ENCODE data around the gene TIMP2.
"Not testable (repeated sequence)": the region's sequence is repeated elsewhere in the genome, so short reads cannot be mapped to it uniquely, and the experiment has no call there.

TIMP2 gene

DNA sequence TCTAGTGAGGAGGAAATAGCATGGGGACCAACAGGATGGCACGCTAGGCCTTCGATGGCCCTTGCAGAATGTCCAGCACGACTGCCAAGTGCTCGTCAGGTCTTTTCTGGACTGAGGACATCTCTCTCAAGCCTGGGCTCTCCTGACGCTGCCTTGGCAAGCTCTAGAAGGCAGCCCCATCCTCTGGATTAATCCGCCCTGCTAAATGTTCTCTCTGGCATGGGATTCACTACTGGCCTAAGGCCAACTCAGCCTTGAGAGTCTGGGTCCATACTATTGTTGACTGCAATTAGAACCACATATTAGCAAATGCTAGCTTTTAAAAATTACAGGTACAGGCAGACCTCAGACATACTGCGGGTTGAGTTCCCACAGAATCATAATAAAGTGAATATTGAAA lies 19.6 kb downstream of the TIMP2 start:
- DNase-seq (ENCODE audit: low spot score) = no peak

DNA sequence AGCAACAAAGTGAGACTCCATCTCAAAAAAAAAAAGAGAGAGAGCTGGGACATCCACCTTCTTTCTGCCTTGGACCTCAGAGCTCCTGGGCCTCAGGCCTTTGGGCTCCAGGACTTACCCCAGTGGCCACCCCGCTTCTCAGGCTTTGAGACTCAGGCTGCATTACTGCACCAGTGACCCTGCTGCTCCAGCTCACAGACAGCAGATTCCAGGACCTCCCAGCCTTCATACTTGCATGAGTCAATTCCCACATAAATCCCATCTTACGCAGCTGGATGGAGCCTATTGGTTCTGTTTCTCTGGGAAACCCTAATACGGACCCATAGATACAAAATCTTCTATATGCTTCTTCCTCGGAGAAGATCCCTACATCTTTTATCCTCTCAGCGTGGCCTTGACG lies 20.1 kb downstream of the TIMP2 start:
- no peak for DNase-seq (ENCODE audit: low spot score)

DNA sequence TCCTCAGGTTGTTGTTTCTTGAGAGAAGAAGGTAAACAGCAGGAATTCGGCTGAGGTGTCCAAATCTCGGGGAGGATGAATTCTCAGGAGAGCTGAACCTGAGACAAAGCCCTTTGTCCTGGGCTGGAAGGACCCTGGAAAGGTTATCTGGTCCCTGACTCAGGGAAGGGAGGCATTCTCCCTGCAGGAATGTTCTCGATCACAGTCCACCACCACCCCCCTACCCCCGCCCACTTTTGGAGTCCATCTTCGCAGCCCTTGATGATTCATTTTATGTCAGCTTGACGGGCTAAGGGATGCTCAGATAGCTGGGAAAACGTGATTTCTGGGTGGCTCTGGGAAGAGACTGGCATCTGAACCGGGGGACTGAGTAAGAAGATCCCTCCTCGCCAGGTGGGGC lies 20.8 kb downstream of the TIMP2 start:
- DNase-seq (ENCODE audit: low spot score) = no peak

DNA sequence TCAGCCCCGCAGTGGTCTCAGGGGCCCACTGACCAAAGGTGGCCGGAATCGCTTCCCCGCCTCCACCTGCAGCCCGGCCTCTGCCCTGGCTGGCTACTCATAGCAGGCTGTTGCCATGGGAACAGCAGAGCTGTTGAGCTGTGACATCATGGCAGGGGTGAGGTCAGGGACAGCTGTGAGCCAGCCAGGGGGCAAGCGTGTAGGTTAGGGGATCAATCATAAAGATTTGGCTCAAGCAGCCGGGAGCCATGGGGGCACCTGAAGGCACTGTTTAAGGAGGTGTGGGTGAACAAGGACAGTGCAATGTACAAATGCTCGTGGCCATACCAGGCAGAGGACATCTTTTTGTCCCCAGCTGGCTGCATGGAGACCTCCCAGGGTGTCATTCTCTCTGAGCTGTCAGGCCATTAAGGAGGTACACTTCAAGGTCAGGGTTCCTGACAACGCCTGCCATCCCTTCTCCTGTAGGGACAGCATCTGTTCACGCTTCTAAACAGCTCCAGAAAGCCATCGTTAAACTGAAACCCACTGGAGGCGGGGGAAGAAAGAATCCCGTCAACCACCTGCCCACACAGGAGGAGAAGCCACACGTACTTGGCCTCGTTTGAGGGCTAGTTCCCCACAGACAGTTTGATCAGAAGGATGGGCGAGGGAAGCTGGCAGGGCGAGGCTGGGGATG lies 21.9 kb downstream of the TIMP2 start, which contains the start of gene CEP295NL:
TSS of gene CEP295NL (minus strand) at position 101 of the 679 bp plus-strand sequence. CDS start 1,373 bp downstream, outside the sequence.
- DNase-seq (ENCODE audit: low spot score) = no peak

DNA sequence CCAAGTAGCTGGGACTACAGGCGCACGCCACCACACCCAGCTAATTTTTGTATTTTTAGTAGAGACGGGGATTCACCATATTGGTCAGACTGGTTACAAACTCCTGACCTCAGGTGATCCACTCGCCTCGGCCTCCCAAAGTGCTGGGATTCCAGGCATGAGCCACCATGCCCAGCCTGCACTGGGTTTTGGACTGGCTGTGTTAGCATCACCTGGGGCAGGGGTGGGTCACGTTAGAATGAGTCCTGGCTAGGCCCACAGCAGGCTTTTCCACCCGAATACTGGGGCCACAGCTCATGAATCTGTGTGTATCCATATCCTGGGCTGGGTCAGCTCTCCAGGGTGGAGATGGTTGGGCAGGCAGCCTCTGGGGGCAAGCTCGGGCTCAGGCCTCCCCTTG lies 23.0 kb downstream of the TIMP2 start:
- DNase-seq (ENCODE audit: low spot score) = not testable (repeated sequence)

DNA sequence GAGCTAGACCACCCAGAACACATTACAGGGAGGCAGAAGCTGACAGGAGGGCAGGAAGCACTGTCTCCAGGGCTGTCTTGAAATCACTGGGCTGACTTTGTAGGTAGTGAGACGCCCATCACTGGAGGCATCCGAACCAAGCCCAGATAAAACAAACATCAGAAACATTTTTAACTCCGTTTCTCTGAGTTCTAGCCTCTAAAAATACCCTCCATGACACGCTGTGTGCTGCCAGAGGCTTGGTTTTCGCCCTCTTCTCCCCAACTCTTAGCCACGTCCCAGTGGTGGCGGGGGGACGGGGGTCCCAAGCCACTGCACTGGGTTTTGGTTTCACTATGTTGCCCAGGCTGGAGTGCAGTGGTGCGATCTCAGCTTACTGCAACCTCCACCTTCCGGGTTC lies 23.4 kb downstream of the TIMP2 start:
- no peak for DNase-seq (ENCODE audit: low spot score)

DNA sequence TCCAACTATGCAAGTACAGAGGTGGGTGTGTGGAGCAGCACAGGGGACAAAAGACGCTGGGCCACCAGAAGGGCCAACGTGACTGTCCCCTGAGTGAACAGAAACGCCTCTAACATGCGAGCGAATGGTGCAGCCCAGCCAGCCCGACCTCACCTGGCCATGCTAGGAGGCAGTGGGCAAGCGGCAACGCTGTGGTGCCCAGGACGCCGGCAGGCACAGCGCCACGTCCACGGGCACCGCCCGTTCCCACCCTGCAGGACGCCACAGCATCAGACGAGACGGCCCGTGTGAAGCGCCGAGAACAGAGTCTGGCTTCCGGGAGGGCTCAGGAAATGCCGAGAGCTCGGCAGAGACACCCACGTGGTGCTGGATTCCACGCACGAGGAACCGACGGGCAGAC lies 24.4 kb downstream of the TIMP2 start:
- DNase-seq (ENCODE audit: low spot score) = no peak

DNA sequence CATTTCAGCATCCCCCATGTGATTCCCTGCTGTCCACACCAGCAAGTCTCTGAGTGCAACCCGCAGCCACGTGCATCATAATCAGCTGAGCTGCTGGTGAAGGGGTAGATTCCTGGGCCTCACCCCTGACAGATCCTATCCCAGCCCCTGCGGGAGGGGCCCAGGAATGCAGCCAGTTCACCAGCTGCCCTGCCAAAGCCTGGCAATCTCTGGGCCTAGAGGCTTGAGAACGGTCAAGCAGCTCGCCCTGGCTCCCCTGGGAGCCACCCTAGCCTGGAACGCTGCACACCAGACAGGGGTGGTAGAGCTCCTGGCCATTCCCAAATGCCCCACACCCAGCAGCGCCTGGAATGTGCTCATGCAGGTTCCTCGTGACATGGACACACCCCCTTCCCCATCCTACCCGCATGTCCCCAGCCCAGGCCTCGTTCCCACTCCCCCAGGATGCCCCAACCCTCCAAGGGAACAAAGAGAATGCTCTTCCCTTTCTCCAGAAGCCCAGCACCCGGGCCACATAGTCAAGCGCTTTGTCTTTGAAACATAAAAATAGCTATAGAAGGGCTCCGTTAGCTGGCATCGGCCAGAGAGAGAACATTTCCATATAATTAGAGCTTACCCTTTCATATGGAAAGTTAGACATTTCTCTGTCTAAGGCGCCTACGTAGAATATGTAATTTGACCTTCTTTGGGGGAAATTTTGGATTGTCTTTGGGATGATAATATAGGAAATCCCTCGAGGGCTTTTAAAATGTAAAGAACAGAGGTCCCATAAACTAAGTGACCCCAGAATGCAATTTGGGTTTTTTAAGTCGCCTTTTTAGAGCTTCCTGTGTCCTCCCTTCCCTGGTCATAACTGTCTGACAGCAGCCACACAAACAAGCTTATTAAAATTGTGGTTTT lies 25.6 kb downstream of the TIMP2 start:
- no peak for DNase-seq (ENCODE audit: low spot score)

DNA sequence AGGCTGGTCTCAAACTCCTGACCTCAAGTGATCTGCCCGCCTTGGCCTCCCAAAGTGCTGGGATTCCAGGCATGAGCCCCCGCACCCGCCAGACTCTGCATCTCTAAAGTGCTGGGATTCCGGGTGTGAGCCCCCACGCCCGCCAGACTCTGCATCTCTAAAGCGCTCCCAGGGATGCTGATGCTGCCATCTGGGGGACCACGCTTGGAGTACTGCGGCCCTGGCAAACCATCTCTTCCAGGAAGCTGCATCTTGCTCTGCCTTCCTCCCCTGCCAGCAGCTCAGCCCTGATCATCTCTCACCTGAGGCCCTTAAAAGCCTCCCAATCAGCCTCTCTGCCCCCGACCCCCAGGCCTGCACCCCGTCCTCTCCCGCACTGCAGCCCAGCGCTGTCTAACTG lies 26.2 kb downstream of the TIMP2 start:
- no peak for DNase-seq (ENCODE audit: low spot score)

DNA sequence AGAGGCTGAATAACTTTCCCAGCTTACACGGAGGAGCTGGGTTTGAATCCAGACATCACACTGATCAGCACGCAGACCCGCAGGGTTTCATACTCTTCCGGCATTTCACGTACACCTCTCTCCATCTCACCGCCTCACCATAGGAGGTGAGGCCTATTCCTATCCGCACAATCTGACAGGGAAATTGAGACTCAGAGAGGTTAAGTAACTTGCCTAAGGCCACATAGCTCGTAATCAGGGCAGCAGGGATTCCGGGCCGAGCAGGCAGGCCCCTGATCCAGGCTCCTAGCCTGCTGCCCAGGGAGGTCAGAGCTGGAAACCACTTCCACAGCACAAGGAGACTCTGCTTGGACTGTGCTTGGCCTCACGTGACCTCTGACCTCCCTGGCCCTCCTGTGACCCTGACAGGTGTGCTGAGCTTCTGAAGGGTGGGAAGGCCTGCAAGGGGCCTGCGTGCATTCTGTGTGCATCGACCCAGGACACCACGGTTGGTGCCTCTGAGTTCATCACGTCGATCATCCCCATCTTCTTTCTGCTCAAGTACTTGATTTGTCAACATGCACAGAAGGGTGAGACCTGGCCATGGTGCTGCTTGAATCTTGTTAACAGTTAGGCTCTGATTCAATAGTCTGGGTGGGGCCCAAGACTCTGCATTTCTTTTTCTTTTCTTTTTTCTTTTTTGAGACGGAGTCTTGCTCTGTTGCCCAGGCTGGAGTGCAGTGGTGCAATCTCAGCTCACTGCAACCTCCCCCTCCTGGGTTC lies 26.9 kb downstream of the TIMP2 start:
- DNase-seq (ENCODE audit: low spot score) = no peak

DNA sequence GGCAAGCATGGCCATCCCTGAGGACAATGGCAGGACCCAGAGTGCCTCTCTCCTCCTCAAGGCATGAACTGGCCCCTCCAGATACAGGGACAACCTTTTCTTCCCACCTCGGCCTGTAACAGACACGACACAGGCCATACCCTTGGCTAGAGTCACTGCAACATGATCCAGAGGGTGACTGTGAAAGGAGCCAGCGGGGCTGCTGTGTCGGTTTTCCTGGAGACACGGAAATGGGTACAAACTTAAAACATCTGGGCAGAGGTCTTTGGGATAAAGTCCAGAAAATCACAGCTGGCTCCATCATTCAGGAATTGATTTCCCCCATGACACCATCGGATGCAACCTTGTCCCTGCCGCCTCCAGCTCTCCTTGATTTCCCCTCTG lies 27.5 kb downstream of the TIMP2 start:
- DNase-seq (ENCODE audit: low spot score) = no peak

DNA sequence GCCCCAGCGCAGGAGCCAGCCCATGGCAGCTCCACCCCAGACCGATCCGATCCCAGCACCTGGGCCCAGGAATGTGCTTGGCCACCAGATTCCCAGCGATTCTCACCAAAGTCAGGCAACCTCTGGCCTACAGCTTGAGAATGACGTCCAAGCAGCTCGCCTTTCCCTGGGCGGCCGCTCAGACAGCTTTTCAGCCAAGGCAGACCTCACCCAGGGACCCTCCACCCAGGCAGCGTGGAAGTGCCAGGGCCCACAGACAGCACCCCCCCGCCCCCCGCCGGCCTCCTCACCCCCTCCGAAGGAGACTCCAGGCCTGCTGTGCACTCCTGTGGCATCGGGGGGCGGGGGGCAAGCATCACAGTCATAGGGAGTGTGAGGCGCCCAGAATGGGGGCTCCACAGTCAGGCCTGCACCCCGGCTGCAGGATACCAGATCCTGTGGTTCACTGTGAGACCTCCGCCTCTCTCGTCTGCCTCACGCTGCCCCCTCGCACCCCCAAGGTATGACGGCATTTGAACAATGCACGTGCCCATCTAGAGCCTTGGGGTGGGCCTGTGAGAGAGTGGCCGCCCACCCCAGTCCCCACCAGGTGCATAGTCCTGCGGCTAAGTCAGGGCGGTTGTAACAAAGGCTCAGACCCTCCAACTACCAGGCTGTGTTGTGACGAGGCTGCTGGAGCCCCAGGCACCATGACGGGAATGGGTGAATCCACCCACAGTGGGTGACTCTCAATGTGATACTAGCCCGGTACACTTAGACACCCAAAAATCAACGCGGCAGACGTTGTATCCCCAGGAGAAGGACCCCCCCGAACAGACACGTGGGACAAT lies 28.1 kb downstream of the TIMP2 start:
- no peak for DNase-seq (ENCODE audit: low spot score)

DNA sequence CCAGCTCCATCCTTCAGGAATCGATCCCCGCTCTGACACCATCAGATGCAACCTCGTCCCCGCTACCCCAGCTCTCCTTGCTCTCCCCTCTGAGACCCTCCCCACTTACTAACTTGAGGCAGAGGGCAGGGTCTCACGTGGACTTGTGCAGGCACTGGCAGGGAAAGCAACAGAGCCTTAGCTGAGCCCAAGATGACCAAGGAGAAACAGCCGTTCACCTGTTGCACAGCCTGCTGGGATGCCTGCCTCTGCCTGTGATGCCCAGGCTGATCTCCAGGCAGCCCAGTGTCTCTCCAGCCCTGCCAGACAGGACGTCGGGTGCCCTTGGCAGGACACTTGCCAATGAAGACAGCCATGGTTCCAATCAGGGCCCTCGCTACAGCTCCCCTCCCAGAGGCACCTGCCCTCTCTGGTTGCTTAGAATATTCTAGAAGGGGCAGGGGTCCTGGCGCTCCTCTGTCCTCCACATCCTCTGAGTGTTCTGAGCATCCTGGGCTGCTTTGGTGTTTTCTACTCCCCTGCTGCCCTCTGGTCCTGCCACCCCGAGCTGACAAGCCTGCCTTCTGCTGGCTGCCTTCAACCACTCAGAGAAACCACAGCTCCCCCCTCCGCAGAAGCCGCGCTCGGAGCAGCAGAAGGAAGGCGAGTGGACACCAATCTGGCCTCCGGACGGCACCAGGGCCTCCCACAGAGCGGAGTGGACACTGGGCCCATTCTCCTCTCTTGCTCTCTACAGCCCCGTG lies 28.9 kb downstream of the TIMP2 start:
- peak; percentile 38 for DNase-seq (ENCODE audit: low spot score)

DNA sequence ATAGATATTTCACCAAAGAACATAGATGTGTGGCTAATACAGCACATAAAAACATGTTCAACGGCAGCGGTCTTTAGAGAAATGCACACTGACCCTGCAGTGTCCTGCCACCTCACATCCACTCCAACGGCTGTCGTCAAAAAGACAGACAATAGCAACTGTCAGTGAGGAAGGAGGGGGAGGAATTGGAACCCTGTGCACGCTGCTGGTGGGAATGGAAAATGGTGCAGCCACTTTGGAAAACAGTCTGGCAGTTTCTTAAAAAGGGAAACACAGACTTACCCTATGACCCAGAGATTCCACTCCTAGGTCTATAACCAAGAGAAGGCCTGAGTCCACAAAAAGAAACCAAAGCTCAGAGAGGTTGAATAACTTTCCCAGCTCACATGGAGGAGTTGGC lies 29.9 kb downstream of the TIMP2 start:
- no peak for DNase-seq (ENCODE audit: low spot score)

DNA sequence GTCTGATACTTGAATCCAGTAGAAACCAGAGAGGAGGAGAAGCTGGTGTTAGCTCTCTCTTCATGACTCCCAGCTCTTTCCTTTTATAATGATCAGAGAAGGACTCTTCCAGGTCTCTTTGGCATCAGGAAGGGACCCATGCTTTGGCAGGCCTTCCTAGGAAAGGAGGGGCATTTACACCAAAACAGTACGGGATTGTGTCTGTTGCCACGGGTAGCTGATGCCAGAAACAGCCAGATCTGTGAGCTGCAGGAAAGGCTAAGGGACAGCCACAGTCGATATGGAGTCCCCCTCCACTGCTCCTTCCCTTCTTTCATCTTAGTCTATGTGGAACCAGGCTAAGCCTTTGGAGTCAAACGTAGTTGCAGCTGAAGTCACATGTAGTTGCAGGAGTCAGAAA lies 31.5 kb downstream of the TIMP2 start:
- DNase-seq (ENCODE audit: low spot score) = no peak

DNA sequence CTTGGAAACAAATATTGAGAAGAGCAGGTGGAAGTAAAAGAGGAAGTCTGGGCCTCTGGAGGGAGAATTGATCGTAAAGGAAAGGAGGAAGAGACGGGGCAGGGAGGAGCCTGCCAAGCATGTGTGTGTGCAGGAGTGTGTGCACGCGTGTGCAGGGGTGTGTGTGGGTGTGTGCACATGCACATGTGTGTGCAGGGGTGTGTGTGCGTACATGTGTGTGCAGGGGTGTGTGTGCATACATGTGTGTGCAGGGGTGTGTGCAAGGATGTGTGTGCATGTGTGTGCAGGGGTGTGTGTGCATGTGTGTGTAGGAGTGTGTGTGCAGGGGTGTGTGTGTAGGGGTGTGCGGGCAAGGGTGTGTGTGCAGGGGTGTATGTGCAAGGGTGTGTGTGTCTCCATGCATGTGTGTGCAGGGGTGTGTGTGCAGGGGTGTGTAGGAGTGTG lies 32.2 kb downstream of the TIMP2 start:
- DNase-seq (ENCODE audit: low spot score) = no peak

DNA sequence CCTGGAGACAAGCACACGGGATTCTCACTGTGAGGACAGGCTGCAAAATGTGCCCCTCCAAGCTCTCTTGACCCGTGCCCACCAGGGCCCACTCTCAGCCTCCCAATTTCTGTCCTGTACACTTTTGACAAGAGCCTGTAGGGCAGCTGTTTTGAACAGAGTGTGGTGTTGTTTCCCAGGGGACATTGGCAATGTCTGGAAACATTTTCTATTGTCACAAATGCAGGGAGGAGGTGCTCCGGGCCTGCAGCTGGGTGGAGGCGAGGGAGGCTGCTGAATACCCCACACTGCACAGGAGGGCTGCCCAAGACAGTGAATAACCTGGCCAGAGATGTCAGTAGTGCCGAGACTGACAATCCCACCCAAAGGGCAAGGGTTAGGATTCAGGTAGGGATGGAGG lies 32.7 kb downstream of the TIMP2 start:
- no peak for DNase-seq (ENCODE audit: low spot score)

DNA sequence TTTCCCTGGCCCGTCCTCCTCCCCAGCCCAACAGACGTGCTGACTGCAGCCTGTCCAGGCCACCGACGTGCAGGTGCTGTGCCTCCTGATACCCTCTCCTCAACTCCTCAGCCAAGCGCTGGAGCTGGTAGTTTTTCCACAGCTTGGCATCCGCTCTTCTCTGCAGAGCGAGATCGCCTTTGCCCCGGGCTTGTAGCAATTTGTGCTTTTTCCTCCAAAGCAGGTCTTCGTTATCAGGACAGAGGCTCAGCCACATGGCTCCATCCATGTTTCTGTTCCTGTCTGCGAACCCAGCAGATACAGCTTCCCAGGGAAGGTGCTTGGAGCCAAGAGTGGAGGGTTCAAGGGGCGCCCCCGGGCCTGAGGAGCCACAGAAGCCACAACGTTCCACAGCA lies 33.1 kb downstream of the TIMP2 start:
- DNase-seq (ENCODE audit: low spot score) = no peak

DNA sequence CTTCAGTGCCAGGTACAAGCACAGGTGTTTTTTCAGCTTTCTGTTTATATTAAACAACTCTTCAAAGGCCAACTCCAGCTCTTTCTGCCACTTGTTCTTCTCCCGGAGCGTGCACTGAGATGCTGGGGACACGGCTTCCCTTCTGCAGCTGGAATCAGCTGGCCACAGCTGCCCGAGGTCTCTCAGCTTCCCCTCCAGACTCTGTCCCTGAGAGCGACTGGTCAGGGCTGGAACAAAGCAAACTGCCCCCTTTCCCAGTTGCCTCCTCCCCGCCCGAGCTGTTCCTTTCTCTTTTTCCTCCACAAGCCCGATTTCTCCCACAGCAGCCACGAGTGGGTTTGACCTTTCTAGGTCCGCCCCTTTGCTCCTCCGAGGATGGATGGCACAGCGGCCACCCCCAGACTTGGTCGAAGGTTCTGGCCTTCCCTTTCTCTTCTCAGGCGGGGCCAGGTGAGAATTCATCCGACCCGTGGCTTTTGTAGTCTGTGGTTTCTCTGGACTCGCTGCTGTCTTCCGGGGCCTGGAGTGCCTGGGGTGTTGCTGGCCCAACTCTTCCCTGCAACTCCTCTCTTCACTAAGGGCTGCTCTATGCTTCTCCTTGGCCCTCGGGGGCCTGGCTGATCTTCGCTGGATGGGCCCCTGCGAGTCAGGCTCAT lies 33.7 kb downstream of the TIMP2 start:
- DNase-seq (ENCODE audit: low spot score) = no peak

DNA sequence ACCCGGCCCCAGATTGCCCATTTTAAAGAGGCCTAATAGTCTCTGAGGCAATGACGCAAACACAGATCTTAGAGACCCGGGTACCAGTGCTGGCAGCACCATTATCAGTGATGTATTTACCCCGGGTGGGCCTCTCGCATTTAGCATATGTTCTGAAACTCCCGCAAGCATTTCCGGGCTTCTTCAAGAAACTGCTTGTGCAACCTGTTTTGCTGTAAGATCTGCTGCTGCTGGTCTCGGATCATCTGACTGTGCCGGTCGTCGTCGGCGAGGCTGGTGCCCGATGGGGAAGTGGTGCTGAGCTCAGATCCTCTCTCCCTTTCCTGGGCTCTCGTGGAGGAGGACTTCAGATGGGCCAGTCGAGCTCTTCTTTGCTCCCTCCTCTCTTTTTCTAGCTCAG lies 34.7 kb downstream of the TIMP2 start:
- DNase-seq (ENCODE audit: low spot score) = no peak
